OCI-LY3 (cell line): ENCODE measurements around the gene DKK3.

Source experiments
- H2AFZ ChIP-seq: fragments of 200-600, 300-600 bp; shearing (Covaris generic); 2 replicates; pipeline ENCODE4 v1.6.0; 2014; ENCODE audit warnings: antibody characterized with exemption, low read depth, low read length
- H3K27ac ChIP-seq: fragments of 200-600, 300-600 bp; sonication (generic); 2 replicates; pipeline ENCODE4 v1.5.1; 2014; ENCODE audit warnings: mild to moderate bottlenecking, low read length, moderate library complexity, mixed read lengths
- H3K27me3 ChIP-seq: fragments of 200-600, 300-600 bp; sonication (generic); 2 replicates; pipeline ENCODE4 v1.6.1; 2014; ENCODE audit warnings: low read depth, low read length, mixed read lengths
- H3K36me3 ChIP-seq: fragments of 200-600, 300-600 bp; sonication (generic); replicated peaks from 2 replicates; pipeline ENCODE3; 2014; ENCODE audit warnings: low read depth, low read length, mixed read lengths
- H3K4me1 ChIP-seq: fragments of 300-600, 200-600 bp; sonication (generic); 2 replicates; pipeline ENCODE4 v1.6.1; 2014; ENCODE audit warnings: low read length, mixed read lengths
- H3K4me2 ChIP-seq: fragments of 200-600, 300-600 bp; sonication (generic); 2 replicates; pipeline ENCODE4 v1.6.1; 2014; ENCODE audit warnings: low read length, mixed read lengths
- H3K4me3 ChIP-seq: fragments of 300-600, 200-600 bp; sonication (generic); 2 replicates; pipeline ENCODE4 v1.5.1; 2014; ENCODE audit warnings: antibody characterized with exemption, mild to moderate bottlenecking, low read length, moderate library complexity
- H3K79me2 ChIP-seq: fragments of 300-600, 200-600 bp; shearing (Covaris generic); 2 replicates; pipeline ENCODE4 v1.6.1; 2014; ENCODE audit warnings: mild to moderate bottlenecking, low read length, mixed read lengths
- H3K9ac ChIP-seq: fragments of 300-600, 200-600 bp; shearing (Covaris generic); 2 replicates; pipeline ENCODE4 v1.6.0; 2014; ENCODE audit warnings: mild to moderate bottlenecking, low read length, moderate library complexity
- H3K9me3 ChIP-seq: fragments of 200-600, 300-600 bp; shearing (Covaris generic); 2 replicates; pipeline ENCODE4 v1.6.1; 2014; ENCODE audit warnings: low read length, mixed read lengths; ENCODE audit not compliant: insufficient read depth
- H4K20me1 ChIP-seq: fragments of 200-600, 300-600 bp; sonication (generic); 2 replicates; pipeline ENCODE4 v1.6.1; 2016; ENCODE audit warnings: low read length, mixed read lengths; ENCODE audit not compliant: insufficient read depth
- CTCF ChIP-seq: fragments of 200-600, 300-600 bp; sonication (generic); IDR thresholded peaks from 2 replicates; pipeline ENCODE4 v1.5.1; 2014; ENCODE audit warnings: antibody characterized with exemption, low read length, low read depth
- EZH2phosphoT487 ChIP-seq: fragments of 200-600 bp; shearing (Covaris generic); IDR thresholded peaks from 2 replicates; pipeline ENCODE4 v1.6.1; 2018; ENCODE audit warnings: antibody characterized with exemption, mixed run types, low read depth

Gene DKK3

GRCh38 chr11:11977206-11977938 is 31.1 kb downstream of the DKK3 start:
- H2AFZ ChIP-seq: no peak overlapping the region
- H3K4me3 ChIP-seq: no peak overlapping the region
- H3K4me2 ChIP-seq: no peak overlapping the region
- TF ChIP-seq CTCF (no peak), EZH2phosphoT487 (no peak)
- no peak overlapping the region for H3K27ac ChIP-seq
- H3K9ac ChIP-seq: no peak overlapping the region
- no peaks in the 10 kb centered on the region for H4K20me1 ChIP-seq
- no peaks in the 10 kb centered on the region; the same call in 1 of the 2 replicates for H3K27me3 ChIP-seq
- no peaks in the 10 kb centered on the region for H3K4me1 ChIP-seq
- no peaks in the 10 kb centered on the region for H3K9me3 ChIP-seq
- H3K36me3 ChIP-seq: no peaks in the 10 kb centered on the region
- no peaks in the 10 kb centered on the region for H3K79me2 ChIP-seq

GRCh38 chr11:11976481-11977127 is 31.8 kb downstream of the DKK3 start:
- Histone ChIP-seq H3K9me3 (no peaks in the 10 kb centered on the region), H3K79me2 (no peaks in the 10 kb centered on the region), H3K27me3 (no peaks in the 10 kb centered on the region; the same call in 1 of the 2 replicates), H3K4me1 (no peaks in the 10 kb centered on the region), H3K4me3 (no peak overlapping the region), H3K9ac (no peak overlapping the region), H3K36me3 (no peaks in the 10 kb centered on the region), H4K20me1 (no peaks in the 10 kb centered on the region), H3K27ac (no peak overlapping the region), H3K4me2 (no peak overlapping the region), H2AFZ (no peak overlapping the region)
- no peak for TF ChIP-seq EZH2phosphoT487
- no peak for TF ChIP-seq CTCF

GRCh38 chr11:11975201-11976092 is 33.0 kb downstream of the DKK3 start:
- no peaks in the 10 kb centered on the region for H3K36me3 ChIP-seq
- H3K4me1 ChIP-seq: no peaks in the 10 kb centered on the region
- H3K79me2 ChIP-seq: no peaks in the 10 kb centered on the region
- no peaks in the 10 kb centered on the region; the same call in 1 of the 2 replicates for H3K27me3 ChIP-seq
- no peak overlapping the region for H3K4me2 ChIP-seq
- TF ChIP-seq CTCF (no peak), EZH2phosphoT487 (no peak)
- H2AFZ ChIP-seq: no peak overlapping the region
- no peak overlapping the region for H3K9ac ChIP-seq
- no peak overlapping the region for H3K27ac ChIP-seq
- H4K20me1 ChIP-seq: no peaks in the 10 kb centered on the region
- no peak overlapping the region for H3K4me3 ChIP-seq
- H3K9me3 ChIP-seq: no peaks in the 10 kb centered on the region

GRCh38 chr11:11973866-11974265 is 34.6 kb downstream of the DKK3 start:
- Histone ChIP-seq H3K79me2 (no peaks in the 10 kb centered on the region), H3K4me3 (no peak overlapping the region), H3K27ac (no peak overlapping the region), H3K9me3 (no peaks in the 10 kb centered on the region), H3K9ac (no peak overlapping the region), H4K20me1 (no peaks in the 10 kb centered on the region), H3K36me3 (no peaks in the 10 kb centered on the region), H3K27me3 (no peaks in the 10 kb centered on the region; the same call in 1 of the 2 replicates), H3K4me2 (no peak overlapping the region), H3K4me1 (no peaks in the 10 kb centered on the region), H2AFZ (no peak overlapping the region)
- no peak for TF ChIP-seq CTCF
- no peak for TF ChIP-seq EZH2phosphoT487
